Erythroblast (primary cell): Measurements from ENCODE around the gene C5orf22.

Source experiments
- GATA1 ChIP-seq: IDR thresholded peaks from 2 replicates; pipeline ENCODE4 v1.6.1; 2011; ENCODE audit warnings: low read depth, mild to moderate bottlenecking, control low read depth, low read length, moderate library complexity
- POLR2A ChIP-seq: IDR thresholded peaks from 2 replicates; pipeline ENCODE4 v1.6.1; 2011; ENCODE audit warnings: mild to moderate bottlenecking, low read length

GRCh38 chr5:31523041-31523440 lies 9.1 kb upstream of the C5orf22 start:
- TF ChIP-seq POLR2A (no peak), GATA1 (no peak)
